H1 (cell line): ENCODE measurements around the gene IQCH.

Experiments used
- ASH2L ChIP-seq: fragments of 200-600, 300-600 bp; sonication (generic); IDR thresholded peaks from one replicate; pipeline ENCODE4 v1.7.1; 2017; ENCODE audit warnings: low read length
- BACH1 ChIP-seq: IDR thresholded peaks from 2 replicates; pipeline ENCODE4 v1.6.1; 2012; ENCODE audit warnings: low read length, improper control_type of control experiment
- CTCF ChIP-seq, 3 experiments: IDR thresholded peaks; 1 replicate in 2 of 3; 2 replicates in 1 of 3; pipeline versions ENCODE4 v1.5.1 to v1.6.1; 2011; ENCODE audit warnings: low read length in 3 of 3, mild to moderate bottlenecking in 3 of 3, inconsistent platforms in 2 of 3, low read depth in 1 of 3, moderate library complexity in 1 of 3; ENCODE audit not compliant: insufficient read depth in 1 of 3; ENCODE audit errors: control extremely low read depth in 1 of 3
- GABPA ChIP-seq: IDR thresholded peaks from 2 replicates; pipeline ENCODE4 v1.6.1; 2011; ENCODE audit warnings: mild to moderate bottlenecking, low read length, moderate library complexity, borderline replicate concordance; ENCODE audit not compliant: insufficient read depth
- JUN ChIP-seq: IDR thresholded peaks from 2 replicates; pipeline ENCODE4 v1.6.1; 2011; ENCODE audit warnings: low read depth, mild to moderate bottlenecking, improper control_type of control experiment, low read length
- JUND ChIP-seq: IDR thresholded peaks from 2 replicates; pipeline ENCODE4 v1.6.1; 2011; ENCODE audit warnings: mild to moderate bottlenecking, improper control_type of control experiment, low read length
- MAX ChIP-seq: IDR thresholded peaks from 2 replicates; pipeline ENCODE4 v1.6.1; 2012; ENCODE audit warnings: inconsistent platforms
- POLR2A ChIP-seq, 2 experiments: IDR thresholded peaks; 1 replicate in 1 of 2; 2 replicates in 1 of 2; pipeline ENCODE4 v1.6.1; 2011; ENCODE audit warnings: low read depth in 2 of 2, low read length in 2 of 2, mild to moderate bottlenecking in 2 of 2; ENCODE audit errors: control extremely low read depth in 1 of 2
- POLR2AphosphoS5 ChIP-seq: IDR thresholded peaks from 2 replicates; pipeline ENCODE4 v1.6.1; 2011; ENCODE audit warnings: low read depth, low read length
- TAF1 ChIP-seq: IDR thresholded peaks from 2 replicates; pipeline ENCODE4 v1.6.1; 2011; ENCODE audit warnings: mild to moderate bottlenecking, low read depth, low read length
- YY1 ChIP-seq: IDR thresholded peaks from 2 replicates; pipeline ENCODE4 v1.6.1; 2011; ENCODE audit warnings: low read depth, mild to moderate bottlenecking, low read length

GRCh38 chr15:67307156-67307555, 52.6 kb downstream of the IQCH start:
- TF ChIP-seq POLR2A (IDR thresholded peaks at IDR 0.05; ENCODE audit: control extremely low read depth in 1 of 2, low read depth in 2 of 2, low read length in 2 of 2) (no peak), MAX (no peak), BACH1 (no peak), ASH2L (no peak), JUN (no peak), JUND (no peak), TAF1 (no peak), CTCF (IDR thresholded peaks at IDR 0.05; ENCODE audit: control extremely low read depth in 1 of 3, insufficient read depth in 1 of 3, low read depth in 1 of 3, low read length in 3 of 3) (no peak), POLR2AphosphoS5 (no peak), YY1 (no peak), GABPA (no peak)
